T-cell (primary cell): ENCODE measurements around the gene SLC12A5. TPM values are rescaled to one million over a fixed set of nuclear protein-coding genes. Genes with fewer than 3 reads are reported as not detected.
"Not testable (repeated sequence)": the region's sequence is repeated elsewhere in the genome, so short reads cannot be mapped to it uniquely, and the experiment has no call there.

ENCODE experiments used
- ATAC-seq, 4 experiments: fragments of 200-7000 bp in 3 of 4; fragments of 150-1000 bp in 1 of 4; cut with Tn5 transposase; replicated peaks in 1 of 4; 1 replicate in 3 of 4; 2 replicates in 1 of 4; pipeline ENCODE4 v1.10.0; 2021; ENCODE audit warnings: moderate library complexity in 3 of 4, mild to moderate bottlenecking in 2 of 4, moderate number of reproducible peaks in 1 of 4
- CTCF ChIA-PET, 2 donors: fragments of 300-600 bp; sonication (Branson Sonifier 250); formaldehyde crosslinking; loops; one replicate each; lab custom pipeline; 2022; ENCODE audit warnings: antibody characterized with exemption in 2 of 2; lab: Charles Lee
- POLR2A ChIA-PET, 2 donors: fragments of 300-600 bp; sonication (Branson Sonifier 250); formaldehyde crosslinking; loops; one replicate each; lab custom pipeline; 2022; ENCODE audit warnings: antibody characterized with exemption in 2 of 2; lab: Charles Lee
- DNase-seq, 35 experiments: peaks; one replicate each; pipeline versions ENCODE4 v3.0.0 to v3.0.0-alpha.2; 2013 to 2023
- H3K27ac ChIP-seq: one replicate; pipeline ENCODE4 v1.5.1; 2013; ENCODE audit warnings: low read length
- H3K27me3 ChIP-seq, 2 experiments: replicated peaks in 1 of 2; 1 replicate in 1 of 2; 2 replicates in 1 of 2; pipeline versions ENCODE4 v1.6.1 to v1.7.0; 2013; ENCODE audit warnings: low read length in 1 of 2, mixed read lengths in 1 of 2; ENCODE audit not compliant: control insufficient read depth in 2 of 2, insufficient read depth in 2 of 2; ENCODE audit errors: extremely low read depth in 1 of 2
- H3K36me3 ChIP-seq, 2 donors: 1 replicate in 1 of 2; 2 replicates in 1 of 2; pipeline versions ENCODE4 v1.6.1 to v1.7.0; 2013; ENCODE audit warnings: low read length in 1 of 2; ENCODE audit not compliant: control insufficient read depth in 2 of 2, insufficient read depth in 1 of 2; ENCODE audit errors: extremely low read depth in 1 of 2
- H3K4me1 ChIP-seq, 2 experiments: 1 replicate in 1 of 2; 2 replicates in 1 of 2; pipeline versions ENCODE4 v1.6.1 to v1.7.0; 2013; ENCODE audit warnings: low read length in 2 of 2, mixed read lengths in 1 of 2; ENCODE audit not compliant: insufficient read depth in 2 of 2, control insufficient read depth in 1 of 2; ENCODE audit errors: extremely low read depth in 1 of 2
- H3K4me3 ChIP-seq, 2 donors: 1 replicate in 1 of 2; 2 replicates in 1 of 2; pipeline versions ENCODE4 v1.5.1 to v1.7.0; 2013; ENCODE audit warnings: mild to moderate bottlenecking in 2 of 2, low read length in 1 of 2, moderate library complexity in 1 of 2; ENCODE audit not compliant: control insufficient read depth in 1 of 2; ENCODE audit errors: extremely low read depth in 1 of 2
- H3K9me3 ChIP-seq: 2 replicates; pipeline ENCODE4 v1.7.0; 2013
- H3K27ac Mint-ChIP-seq, 2 donors: one replicate each; pipeline ENCODE4 v1.8.0; 2020 to 2021; ENCODE audit warnings: mild to moderate bottlenecking in 2 of 2, mixed read lengths in 2 of 2
- H3K27me3 Mint-ChIP-seq, 2 donors: one replicate each; pipeline ENCODE4 v1.8.0; 2021 to 2022; ENCODE audit warnings: mixed read lengths in 2 of 2
- H3K36me3 Mint-ChIP-seq: one replicate; pipeline ENCODE4 v1.8.0; 2021; ENCODE audit warnings: mixed read lengths
- H3K4me1 Mint-ChIP-seq, 3 donors: one replicate each; pipeline ENCODE4 v1.8.0; 2020 to 2022; ENCODE audit warnings: mixed read lengths in 3 of 3, mild to moderate bottlenecking in 1 of 3
- H3K4me3 Mint-ChIP-seq, 3 donors: one replicate each; pipeline ENCODE4 v1.8.0; 2020 to 2022; ENCODE audit warnings: mild to moderate bottlenecking in 3 of 3, mixed read lengths in 3 of 3, moderate library complexity in 3 of 3
- H3K9me3 Mint-ChIP-seq, 3 donors: one replicate each; pipeline ENCODE4 v1.8.0; 2020 to 2022; ENCODE audit warnings: mixed read lengths in 3 of 3
- WGBS: methylation state at CpG from one replicate; pipeline ENCODE4 v1.1.5; 2013; ENCODE audit warnings: missing lambda C conversion rate; ENCODE audit not compliant: insufficient coverage; 5-methylcytosine and 5-hydroxymethylcytosine counted together
- total RNA-seq, 35 experiments: library from RNA in 6 of 35; stranded (reverse) in 6 of 35; fragments of 120-200 nt in 1 of 35; gene quantifications; one replicate each; pipeline versions ENCODE4 v1.2.1 to v1.2.4 and lab custom pipeline; 2013 to 2026

The SLC12A5 gene
- total RNA-seq, 5 donors from 2014 or later (not counting 1 experiment from before 2014, with no cell fraction given), result 0.05 TPM; not detected in 4

- Mint-ChIP-seq H3K4me3 (no peak overlapping the region), H3K36me3 (no peaks in the 10 kb centered on the region), H3K27me3 (peaks cover 0 to 2% of the 10 kb centered on the region in 2 donors), H3K9me3 (no peaks in the 10 kb centered on the region), H3K4me1 (peaks cover 9 to 12% (median 12%) of the 10 kb centered on the region in 3 donors), H3K27ac (no peak overlapping the region)
- ATAC-seq (no peak), DNase-seq (no peak)
- H3K27me3 ChIP-seq, result peaks cover 0 to 42% of the 10 kb centered on the region in 2 experiments
- CTCF ChIA-PET, result interaction anchor here in 1 of 2 donors (0.6 kb wide), 1 partner anchor 325 kb away, joined by 3 read pairs; no protein-coding TSS in a partner anchor
- no peak overlapping the region for H3K4me3 ChIP-seq
- H3K4me1 ChIP-seq, result peaks cover 8 to 13% of the 10 kb centered on the region in 2 experiments
- no peaks in the 10 kb centered on the region for H3K36me3 ChIP-seq
- no peaks in the 10 kb centered on the region for H3K9me3 ChIP-seq
- POLR2A ChIA-PET, result no interaction called here
- WGBS, result 90% methylated on average over 3 of the region's 3 CpGs
- H3K27ac ChIP-seq, result no peak overlapping the region
These were observed 37.4 kb upstream of the SLC12A5 start for GRCh38 chr20:45991616-45992015.

GRCh38 chr20:45993197-45993951, 35.6 kb upstream of the SLC12A5 start:
- no peak overlapping the region for H3K4me3 ChIP-seq
- H3K27ac Mint-ChIP-seq, result no peak overlapping the region
- peaks cover 26 to 29% (median 27%) of the 10 kb centered on the region in 3 donors for H3K4me1 Mint-ChIP-seq
- DNase-seq (no peak), ATAC-seq (no peak)
- H3K27me3 ChIP-seq, result peaks cover 0 to 38% of the 10 kb centered on the region in 2 experiments
- H3K36me3 ChIP-seq, result no peaks in the 10 kb centered on the region
- H3K27me3 Mint-ChIP-seq, result peaks cover 0 to 2% of the 10 kb centered on the region in 2 donors
- no peak overlapping the region for H3K27ac ChIP-seq
- no peaks in the 10 kb centered on the region for H3K9me3 ChIP-seq
- H3K4me1 ChIP-seq, result peaks cover 16 to 25% of the 10 kb centered on the region in 2 experiments
- 94% methylated on average over 7 of the region's 12 CpGs for WGBS
- no peaks in the 10 kb centered on the region for H3K36me3 Mint-ChIP-seq
- CTCF ChIA-PET, result no interaction called here
- H3K4me3 Mint-ChIP-seq, result no peak overlapping the region
- POLR2A ChIA-PET, result no interaction called here
- no peaks in the 10 kb centered on the region for H3K9me3 Mint-ChIP-seq

GRCh38 chr20:45994761-45995493, 34.1 kb upstream of the SLC12A5 start:
- H3K27ac Mint-ChIP-seq, result no peak overlapping the region
- CTCF ChIA-PET, result interaction anchor here in 1 of 2 donors (0.9 kb wide), 2 partner anchors 15 to 27 kb away, joined by 3 read pairs; no protein-coding TSS in a partner anchor
- peaks cover 30 to 40% of the 10 kb centered on the region in 2 experiments for H3K4me1 ChIP-seq

GRCh38 chr20:45995495-45996097, 33.4 kb upstream of the SLC12A5 start:
- H3K4me3 Mint-ChIP-seq, H3K27ac ChIP-seq, H3K36me3 Mint-ChIP-seq, ATAC-seq, H3K4me3 ChIP-seq, DNase-seq, H3K27ac Mint-ChIP-seq, H3K27me3 Mint-ChIP-seq, H3K36me3 ChIP-seq, H3K9me3 Mint-ChIP-seq, H3K9me3 ChIP-seq: not testable (repeated sequence)
- POLR2A ChIA-PET, result interaction anchor here in 1 of 2 donors (0.7 kb wide), 1 partner anchor 202 kb away, joined by 3 read pairs; no protein-coding TSS in a partner anchor
- peaks cover 48 to 51% (median 49%) of the 10 kb centered on the region in 3 donors for H3K4me1 Mint-ChIP-seq
- peaks cover 0 to 36% of the 10 kb centered on the region in 2 experiments for H3K27me3 ChIP-seq
- WGBS, result 92% methylated on average over 5 of the region's 6 CpGs
- H3K4me1 ChIP-seq, result peaks cover 37 to 47% of the 10 kb centered on the region in 2 experiments
- CTCF ChIA-PET, result interaction anchor here in 1 of 2 donors (0.9 kb wide), 1 partner anchor 27 kb away, joined by 3 read pairs; no protein-coding TSS in a partner anchor

More at GRCh38 chr20:45994761-45995493, 34.1 kb upstream of the SLC12A5 start:
- H3K4me3 ChIP-seq, result no peak overlapping the region
- ATAC-seq (no peak), DNase-seq (no peak)
- 91% methylated on average over 5 of the region's 9 CpGs for WGBS
- no peaks in the 10 kb centered on the region for H3K9me3 ChIP-seq
- H3K36me3 Mint-ChIP-seq, result no peaks in the 10 kb centered on the region
- H3K27me3 Mint-ChIP-seq, result no peaks in the 10 kb centered on the region
- H3K27me3 ChIP-seq, result peaks cover 0 to 36% of the 10 kb centered on the region in 2 experiments
- H3K36me3 ChIP-seq, result no peaks in the 10 kb centered on the region
- no peak overlapping the region for H3K27ac ChIP-seq
- peaks cover 42 to 44% (median 42%) of the 10 kb centered on the region in 3 donors for H3K4me1 Mint-ChIP-seq
- H3K4me3 Mint-ChIP-seq, result no peak overlapping the region
- no peaks in the 10 kb centered on the region for H3K9me3 Mint-ChIP-seq
- POLR2A ChIA-PET, result interaction anchor here in 1 of 2 donors (0.7 kb wide), 1 partner anchor 201 kb away, joined by 3 read pairs; no protein-coding TSS in a partner anchor

- no peaks in the 10 kb centered on the region for H3K9me3 ChIP-seq
- ATAC-seq (no peak), DNase-seq (no peak)
- Mint-ChIP-seq H3K4me1 (peaks cover 60 to 66% (median 63%) of the 10 kb centered on the region in 3 donors), H3K36me3 (no peaks in the 10 kb centered on the region), H3K27me3 (no peaks in the 10 kb centered on the region), H3K9me3 (no peaks in the 10 kb centered on the region), H3K27ac (peak overlapping the region in 1 of 2 donors; percentile 13), H3K4me3 (peak overlapping the region in 1 of 3 donors; percentile 59)
- H3K4me3 ChIP-seq, result no peak overlapping the region
- ChIA-PET CTCF (no interaction called here), POLR2A (interaction anchor here in 1 of 2 donors (0.6 kb wide), 1 partner anchor 8 kb away, joined by 8 read pairs; no protein-coding TSS in a partner anchor)
- WGBS, result 78% methylated on average over 3 of the region's 3 CpGs
- H3K27me3 ChIP-seq, result peaks cover 0 to 31% of the 10 kb centered on the region in 2 experiments
- H3K4me1 ChIP-seq, result peaks cover 49 to 59% of the 10 kb centered on the region in 2 experiments
- no peak overlapping the region for H3K27ac ChIP-seq
- no peaks in the 10 kb centered on the region for H3K36me3 ChIP-seq
These were observed 31.8 kb upstream of the SLC12A5 start for GRCh38 chr20:45997187-45997586.
